ENCODE results near the gene HMGCR.

GRCh38 chr5:75319638-75320037, 17.4 kb upstream of the HMGCR start:
- TF ChIP-seq CTCF (IDR thresholded peaks at IDR 0.05; ENCODE audit: low read depth, low read length) (no peak), MAX (IDR thresholded peaks at IDR 0.05; ENCODE audit: low read depth, low read length) (no peak), POLR2A (IDR thresholded peaks at IDR 0.05; ENCODE audit: extremely low read depth, insufficient read length) (no peak)
